HG03575 (cell line): ENCODE data around the gene TP53AIP1.
A peak's percentile ranks its signal among the peaks of the same experiment; 100 is the strongest.

ENCODE experiments used
- ATAC-seq: cut with Tn5 transposase; IDR thresholded peaks from one replicate; pipeline ENCODE4 v1.9.1; 2021; ENCODE audit not compliant: unreplicated experiment, insufficient number of reproducible peaks, low FRiP score; ENCODE audit errors: extremely low read depth

The TP53AIP1 gene

GRCh38 chr11:128942817-128943427 lies at the start of gene TP53AIP1:
TP53AIP1 (minus strand) TSS chr11:128942871; CDS start chr11:128937818, 5,053 bp downstream.
- ATAC-seq: no peak

- ATAC-seq: no peak
Observed at GRCh38 chr11:128988242-128988970, 45.7 kb upstream of the TP53AIP1 start.

- ATAC-seq: no peak
Observed at GRCh38 chr11:128985880-128986279, 43.2 kb upstream of the TP53AIP1 start.

GRCh38 chr11:128983023-128983422 lies 40.4 kb upstream of the TP53AIP1 start:
- no peak for ATAC-seq

- no peak for ATAC-seq
Observed at GRCh38 chr11:128981254-128981653, 38.6 kb upstream of the TP53AIP1 start.

DNA sequence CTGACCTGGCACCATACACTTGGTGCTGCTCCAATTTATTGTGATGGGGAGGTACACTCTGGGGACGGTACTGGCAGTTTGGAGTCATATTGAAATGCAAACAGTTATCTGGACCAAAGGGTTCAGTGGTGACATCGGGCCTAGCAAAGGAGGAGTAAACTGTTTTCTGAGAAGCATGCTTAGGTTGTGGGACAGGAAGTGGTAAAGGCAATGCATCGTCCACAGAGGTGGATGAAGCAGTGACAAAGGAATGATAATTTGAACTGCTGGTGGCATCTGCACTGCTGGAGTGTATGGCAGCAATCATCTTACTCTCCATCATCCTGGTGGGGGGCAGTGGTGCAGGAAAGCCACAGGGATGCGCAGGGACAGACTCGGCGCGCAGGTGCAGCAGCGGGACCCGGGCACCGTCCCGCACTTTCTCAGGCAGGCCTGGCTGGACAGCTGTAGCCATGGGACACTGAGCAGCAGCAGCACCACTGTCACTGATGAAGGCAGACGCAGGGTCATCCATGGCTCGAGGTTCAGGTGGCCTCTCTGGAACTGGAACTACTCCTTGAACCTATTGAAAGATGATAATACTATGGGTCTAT lies 28.0 kb upstream of the TP53AIP1 start:
- ATAC-seq: no peak

DNA sequence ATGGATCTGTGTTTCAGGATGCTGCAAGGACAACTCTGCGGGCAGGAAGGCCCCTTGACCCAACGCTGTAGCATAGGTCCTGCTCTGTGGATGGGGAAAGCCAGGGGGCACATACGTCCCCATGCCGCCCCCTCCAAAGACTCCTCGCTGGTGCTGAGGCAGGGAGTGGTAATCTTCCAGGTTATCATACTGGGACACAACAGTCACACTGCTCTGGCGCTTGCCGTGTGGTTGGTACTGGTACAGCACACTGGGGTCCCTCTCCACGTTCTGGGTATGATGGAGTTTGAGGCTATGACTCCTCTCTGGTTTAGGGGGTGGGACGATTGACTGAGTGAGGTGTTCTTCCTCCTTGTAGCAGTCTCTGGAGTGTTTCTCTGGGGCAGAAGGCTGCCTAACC lies 26.2 kb upstream of the TP53AIP1 start:
- ATAC-seq: no peak

GRCh38 chr11:128967578-128967977 lies 24.9 kb upstream of the TP53AIP1 start:
- ATAC-seq: no peak

DNA sequence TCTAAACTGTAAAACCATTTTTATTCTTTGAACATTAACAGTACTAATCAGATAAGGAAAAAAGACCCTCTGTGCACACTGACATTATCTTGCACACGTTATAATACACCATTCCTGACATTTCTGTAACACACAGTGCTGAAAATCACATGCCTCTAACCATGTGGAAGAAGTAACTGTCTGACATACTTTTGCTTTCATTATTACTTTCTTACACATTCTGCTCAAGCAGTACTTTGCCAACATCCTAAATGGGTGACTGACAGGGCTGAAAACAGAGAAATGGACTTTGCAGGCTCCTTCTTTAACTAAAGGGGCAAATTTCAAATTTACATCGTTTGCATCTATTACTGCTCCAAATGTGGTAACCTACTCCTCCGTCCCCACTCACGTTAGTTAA lies 22.8 kb upstream of the TP53AIP1 start:
- ATAC-seq: peak; percentile 99

- ATAC-seq: no peak
Observed at GRCh38 chr11:128964463-128964930, 21.8 kb upstream of the TP53AIP1 start.

GRCh38 chr11:128963744-128964325 lies 21.2 kb upstream of the TP53AIP1 start:
- ATAC-seq: no peak

DNA sequence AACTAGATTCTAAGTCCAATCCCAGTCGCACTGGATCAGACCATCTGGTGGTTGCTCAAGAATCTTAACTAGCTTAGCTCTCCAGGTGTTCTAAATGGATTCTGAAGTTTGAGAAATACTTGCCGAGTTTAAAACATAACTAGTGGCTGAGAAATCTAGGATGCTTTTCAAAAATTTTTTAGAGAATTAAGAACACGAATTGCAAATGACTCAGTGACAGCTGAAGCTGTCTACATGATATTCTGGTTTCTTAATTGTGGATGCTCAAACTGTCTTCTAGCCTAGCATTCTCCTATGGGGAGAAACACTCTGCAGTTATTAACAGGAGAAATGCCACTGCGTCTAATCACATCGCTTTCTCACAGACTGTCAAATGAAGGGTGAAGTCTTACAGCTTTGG lies 20.2 kb upstream of the TP53AIP1 start:
- no peak for ATAC-seq

GRCh38 chr11:128961645-128962044 lies 19.0 kb upstream of the TP53AIP1 start:
- no peak for ATAC-seq

- ATAC-seq: no peak
Observed at GRCh38 chr11:128957202-128957482, 14.5 kb upstream of the TP53AIP1 start.

DNA sequence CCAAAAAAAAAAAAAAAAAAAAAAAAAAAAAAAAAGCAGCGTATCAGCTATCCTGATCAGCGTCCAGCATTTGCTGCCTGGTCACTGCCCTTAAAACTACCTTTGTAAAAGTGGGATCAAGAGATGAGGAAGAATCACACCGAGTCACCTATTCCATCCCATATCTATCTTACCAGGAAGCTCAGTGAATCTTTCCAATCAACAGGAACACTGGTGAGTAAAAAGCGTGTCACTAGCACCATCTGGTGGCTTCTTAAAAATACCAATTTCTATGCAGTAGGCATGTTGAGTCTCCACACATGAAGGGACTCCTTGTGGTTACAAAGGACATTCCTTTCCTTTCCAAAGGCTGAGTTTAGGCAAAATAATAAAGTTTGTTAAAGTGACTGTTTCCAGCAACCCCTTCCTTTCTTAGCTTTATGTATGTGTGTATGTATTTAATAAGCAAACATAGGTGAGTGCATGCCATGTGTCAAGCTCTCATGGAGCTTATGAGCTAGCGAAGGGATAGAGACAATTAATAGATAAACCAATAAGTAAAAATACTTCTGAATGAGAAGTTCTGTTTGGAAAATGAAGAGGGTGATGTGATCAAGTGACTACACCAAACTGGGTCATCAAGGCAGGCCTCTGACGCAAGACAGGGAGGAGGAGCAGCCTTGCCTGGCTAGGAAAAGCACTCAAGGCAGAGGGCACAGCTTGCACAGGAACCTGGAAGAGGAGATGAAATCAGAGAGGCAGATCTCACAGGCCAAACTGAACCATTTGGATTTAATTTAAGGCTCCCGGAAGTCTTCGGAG lies 13.9 kb upstream of the TP53AIP1 start:
- no peak for ATAC-seq

DNA sequence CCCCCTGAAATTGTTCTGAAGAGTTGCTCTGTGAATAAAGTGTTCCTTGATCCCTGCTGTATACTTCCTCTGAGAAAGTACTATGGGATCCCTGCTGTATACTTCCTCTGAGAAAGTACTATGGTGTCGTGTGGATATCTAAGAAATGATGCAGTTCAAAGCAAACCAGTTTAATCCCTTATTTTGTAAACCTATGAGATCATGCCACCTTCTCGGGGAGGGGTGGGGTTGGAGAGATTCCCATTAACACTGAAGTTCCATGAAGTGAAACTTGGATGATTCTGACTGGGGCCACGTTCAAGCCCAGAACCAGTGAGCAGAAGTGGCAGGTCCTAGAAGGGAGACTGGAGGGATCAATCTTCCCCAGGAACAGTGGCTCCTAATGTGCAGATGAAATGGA lies 13.0 kb upstream of the TP53AIP1 start:
- ATAC-seq: no peak

- ATAC-seq: no peak
Observed at GRCh38 chr11:128953151-128953550, 10.5 kb upstream of the TP53AIP1 start.

- ATAC-seq: no peak
Observed at GRCh38 chr11:128949791-128950454, 7.3 kb upstream of the TP53AIP1 start.

- ATAC-seq: no peak
Observed at GRCh38 chr11:128948583-128948982, 5.9 kb upstream of the TP53AIP1 start.
